WTC11 (cell line): ENCODE measurements around the gene BACH2. TPM values are rescaled to one million over a fixed set of nuclear protein-coding genes. Genes with fewer than 3 reads are reported as not detected.

Experiments
- ATAC-seq: fragments of 200-7000 bp; cut with Tn5 transposase; 2 replicates; pipeline ENCODE4 v1.10.0; 2021; ENCODE audit warnings: mild to moderate bottlenecking, moderate library complexity
- CTCF ChIA-PET: fragments of 300-600 bp; sonication (Branson Sonifier 250); formaldehyde crosslinking; loops from one replicate; lab custom pipeline; 2021; ENCODE audit warnings: antibody characterized with exemption; lab: Charles Lee
- POLR2A ChIA-PET: fragments of 350-600 bp; sonication (Branson Sonifier 250); formaldehyde crosslinking; loops from one replicate; lab custom pipeline; 2021; ENCODE audit warnings: antibody characterized with exemption; lab: Charles Lee
- DNase-seq: peaks from one replicate; pipeline ENCODE4 v3.0.0; 2021; ENCODE audit warnings: low spot score
- H3K27ac Mint-ChIP-seq: 2 replicates; pipeline ENCODE4 v1.8.0; 2021; ENCODE audit warnings: mixed read lengths
- H3K27me3 Mint-ChIP-seq: 2 replicates; pipeline ENCODE4 v1.8.0; 2021; ENCODE audit warnings: low read depth, mild to moderate bottlenecking, moderate library complexity, mixed read lengths
- H3K36me3 Mint-ChIP-seq: 2 replicates; pipeline ENCODE4 v1.8.0; 2021; ENCODE audit warnings: mixed read lengths
- H3K4me1 Mint-ChIP-seq: 2 replicates; pipeline ENCODE4 v1.8.0; 2022; ENCODE audit warnings: mixed read lengths
- H3K4me3 Mint-ChIP-seq: 2 replicates; pipeline ENCODE4 v1.8.0; 2021; ENCODE audit warnings: mild to moderate bottlenecking, moderate library complexity, mixed read lengths
- H3K9me3 Mint-ChIP-seq: 2 replicates; pipeline ENCODE4 v1.8.0; 2021; ENCODE audit warnings: mixed read lengths
- ETV6 ChIP-seq: sonication (generic); formaldehyde crosslinking; IDR thresholded peaks from 2 replicates; pipeline ENCODE4 v1.8.1; 2022; ENCODE audit warnings: mild to moderate bottlenecking, missing genetic modification reagents
- FOXK1 ChIP-seq: sonication (generic); formaldehyde crosslinking; IDR thresholded peaks from 2 replicates; pipeline ENCODE4 v1.8.0; 2022; ENCODE audit warnings: mild to moderate bottlenecking, moderate library complexity, missing genetic modification reagents
- FOXP1 ChIP-seq: sonication (generic); formaldehyde crosslinking; IDR thresholded peaks from 2 replicates; pipeline ENCODE4 v1.8.0; 2022; ENCODE audit warnings: missing genetic modification reagents, mild to moderate bottlenecking, moderate library complexity, borderline replicate concordance
- JAZF1 ChIP-seq: fragments of 250-450 bp; sonication (Bioruptor Pico); IDR thresholded peaks from 2 replicates; pipeline ENCODE4 v1.9.0; 2021; ENCODE audit warnings: moderate library complexity, mild to moderate bottlenecking, inconsistent platforms
- NFYB ChIP-seq: sonication (generic); formaldehyde crosslinking; conservative IDR thresholded peaks from 2 replicates; pipeline ENCODE4 v1.8.0; 2022; ENCODE audit warnings: low read depth, missing genetic modification reagents
- PRRX2 ChIP-seq: fragments of 250-450 bp; sonication (Bioruptor Pico); IDR thresholded peaks from 2 replicates; pipeline ENCODE4 v1.8.0; 2021; ENCODE audit warnings: mild to moderate bottlenecking
- RELA ChIP-seq: sonication (generic); formaldehyde crosslinking; IDR thresholded peaks from 2 replicates; pipeline ENCODE4 v1.8.1; 2022; ENCODE audit warnings: missing genetic modification reagents, mild to moderate bottlenecking, borderline replicate concordance
- ZNF423 ChIP-seq: fragments of 250-450 bp; sonication (Bioruptor Pico); IDR thresholded peaks from 2 replicates; pipeline ENCODE4 v2.1.2; 2022; ENCODE audit warnings: mild to moderate bottlenecking, moderate library complexity
- total RNA-seq: library from RNA; stranded (reverse); gene quantifications from 3 replicates; pipeline ENCODE4 v1.2.3, GENCODE V29; 2021
- TF ChIP-seq, protein P1 (sequence below): sonication (generic); formaldehyde crosslinking; IDR thresholded peaks from 2 replicates; pipeline ENCODE4 v1.8.0; 2022; ENCODE audit warnings: missing genetic modification reagents
- TF ChIP-seq, protein P2 (sequence below): sonication (generic); formaldehyde crosslinking; IDR thresholded peaks from 2 replicates; pipeline ENCODE4 v1.8.0; 2022; ENCODE audit warnings: mild to moderate bottlenecking, missing genetic modification reagents
- TF ChIP-seq, protein P3 (sequence below): sonication (generic); formaldehyde crosslinking; IDR thresholded peaks from 2 replicates; pipeline ENCODE4 v1.8.0; 2023; ENCODE audit warnings: missing genetic modification reagents, mild to moderate bottlenecking, borderline replicate concordance
- TF ChIP-seq, protein P4 (sequence below): sonication (generic); formaldehyde crosslinking; IDR thresholded peaks from 2 replicates; pipeline ENCODE4 v1.8.1; 2023; ENCODE audit warnings: mild to moderate bottlenecking, missing genetic modification reagents, moderate library complexity
- TF ChIP-seq, protein P5 (sequence below): sonication (generic); formaldehyde crosslinking; IDR thresholded peaks from 2 replicates; pipeline ENCODE4 v1.8.1; 2022; ENCODE audit warnings: low read depth, mild to moderate bottlenecking, moderate library complexity, missing genetic modification reagents, borderline replicate concordance

The BACH2 gene
- total RNA-seq, 1 experiment from 2014 or later: 5.9 TPM

DNA sequence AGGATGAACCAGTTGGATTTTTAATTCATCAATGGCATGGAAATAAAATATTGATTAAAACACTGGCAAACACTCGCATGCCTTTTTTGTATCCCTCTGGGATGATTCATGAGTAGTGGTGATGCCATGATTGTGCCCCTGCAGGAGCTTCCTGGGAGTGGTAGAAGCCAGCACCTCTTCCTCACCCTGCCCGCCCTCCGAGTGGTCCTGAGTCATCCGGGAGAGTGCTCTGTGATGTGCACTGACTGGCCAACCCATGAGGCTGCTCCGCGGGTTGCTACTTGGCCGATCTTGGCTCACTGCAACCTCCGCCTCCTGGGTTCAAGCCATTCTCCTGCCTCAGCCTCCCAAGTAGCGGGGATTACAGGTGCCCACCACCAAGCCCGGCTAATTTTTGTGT lies 375.0 kb downstream of the BACH2 start (continued):
- TF ChIP-seq, protein P1, sequence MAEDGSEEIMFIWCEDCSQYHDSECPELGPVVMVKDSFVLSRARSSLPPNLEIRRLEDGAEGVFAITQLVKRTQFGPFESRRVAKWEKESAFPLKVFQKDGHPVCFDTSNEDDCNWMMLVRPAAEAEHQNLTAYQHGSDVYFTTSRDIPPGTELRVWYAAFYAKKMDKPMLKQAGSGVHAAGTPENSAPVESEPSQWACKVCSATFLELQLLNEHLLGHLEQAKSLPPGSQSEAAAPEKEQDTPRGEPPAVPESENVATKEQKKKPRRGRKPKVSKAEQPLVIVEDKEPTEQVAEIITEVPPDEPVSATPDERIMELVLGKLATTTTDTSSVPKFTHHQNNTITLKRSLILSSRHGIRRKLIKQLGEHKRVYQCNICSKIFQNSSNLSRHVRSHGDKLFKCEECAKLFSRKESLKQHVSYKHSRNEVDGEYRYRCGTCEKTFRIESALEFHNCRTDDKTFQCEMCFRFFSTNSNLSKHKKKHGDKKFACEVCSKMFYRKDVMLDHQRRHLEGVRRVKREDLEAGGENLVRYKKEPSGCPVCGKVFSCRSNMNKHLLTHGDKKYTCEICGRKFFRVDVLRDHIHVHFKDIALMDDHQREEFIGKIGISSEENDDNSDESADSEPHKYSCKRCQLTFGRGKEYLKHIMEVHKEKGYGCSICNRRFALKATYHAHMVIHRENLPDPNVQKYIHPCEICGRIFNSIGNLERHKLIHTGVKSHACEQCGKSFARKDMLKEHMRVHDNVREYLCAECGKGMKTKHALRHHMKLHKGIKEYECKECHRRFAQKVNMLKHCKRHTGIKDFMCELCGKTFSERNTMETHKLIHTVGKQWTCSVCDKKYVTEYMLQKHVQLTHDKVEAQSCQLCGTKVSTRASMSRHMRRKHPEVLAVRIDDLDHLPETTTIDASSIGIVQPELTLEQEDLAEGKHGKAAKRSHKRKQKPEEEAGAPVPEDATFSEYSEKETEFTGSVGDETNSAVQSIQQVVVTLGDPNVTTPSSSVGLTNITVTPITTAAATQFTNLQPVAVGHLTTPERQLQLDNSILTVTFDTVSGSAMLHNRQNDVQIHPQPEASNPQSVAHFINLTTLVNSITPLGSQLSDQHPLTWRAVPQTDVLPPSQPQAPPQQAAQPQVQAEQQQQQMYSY (CRISPR knock-in tag): no peak
- TF ChIP-seq JAZF1 (CRISPR knock-in tag): no peak
- no peak for TF ChIP-seq RELA (CRISPR knock-in tag)
- no peak for TF ChIP-seq ETV6 (CRISPR knock-in tag)
- TF ChIP-seq FOXK1 (CRISPR knock-in tag): no peak
- TF ChIP-seq, protein P2, sequence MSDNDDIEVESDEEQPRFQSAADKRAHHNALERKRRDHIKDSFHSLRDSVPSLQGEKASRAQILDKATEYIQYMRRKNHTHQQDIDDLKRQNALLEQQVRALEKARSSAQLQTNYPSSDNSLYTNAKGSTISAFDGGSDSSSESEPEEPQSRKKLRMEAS (CRISPR knock-in tag): no peak
- no peak for TF ChIP-seq FOXP1 (CRISPR knock-in tag)
- TF ChIP-seq, protein P3, sequence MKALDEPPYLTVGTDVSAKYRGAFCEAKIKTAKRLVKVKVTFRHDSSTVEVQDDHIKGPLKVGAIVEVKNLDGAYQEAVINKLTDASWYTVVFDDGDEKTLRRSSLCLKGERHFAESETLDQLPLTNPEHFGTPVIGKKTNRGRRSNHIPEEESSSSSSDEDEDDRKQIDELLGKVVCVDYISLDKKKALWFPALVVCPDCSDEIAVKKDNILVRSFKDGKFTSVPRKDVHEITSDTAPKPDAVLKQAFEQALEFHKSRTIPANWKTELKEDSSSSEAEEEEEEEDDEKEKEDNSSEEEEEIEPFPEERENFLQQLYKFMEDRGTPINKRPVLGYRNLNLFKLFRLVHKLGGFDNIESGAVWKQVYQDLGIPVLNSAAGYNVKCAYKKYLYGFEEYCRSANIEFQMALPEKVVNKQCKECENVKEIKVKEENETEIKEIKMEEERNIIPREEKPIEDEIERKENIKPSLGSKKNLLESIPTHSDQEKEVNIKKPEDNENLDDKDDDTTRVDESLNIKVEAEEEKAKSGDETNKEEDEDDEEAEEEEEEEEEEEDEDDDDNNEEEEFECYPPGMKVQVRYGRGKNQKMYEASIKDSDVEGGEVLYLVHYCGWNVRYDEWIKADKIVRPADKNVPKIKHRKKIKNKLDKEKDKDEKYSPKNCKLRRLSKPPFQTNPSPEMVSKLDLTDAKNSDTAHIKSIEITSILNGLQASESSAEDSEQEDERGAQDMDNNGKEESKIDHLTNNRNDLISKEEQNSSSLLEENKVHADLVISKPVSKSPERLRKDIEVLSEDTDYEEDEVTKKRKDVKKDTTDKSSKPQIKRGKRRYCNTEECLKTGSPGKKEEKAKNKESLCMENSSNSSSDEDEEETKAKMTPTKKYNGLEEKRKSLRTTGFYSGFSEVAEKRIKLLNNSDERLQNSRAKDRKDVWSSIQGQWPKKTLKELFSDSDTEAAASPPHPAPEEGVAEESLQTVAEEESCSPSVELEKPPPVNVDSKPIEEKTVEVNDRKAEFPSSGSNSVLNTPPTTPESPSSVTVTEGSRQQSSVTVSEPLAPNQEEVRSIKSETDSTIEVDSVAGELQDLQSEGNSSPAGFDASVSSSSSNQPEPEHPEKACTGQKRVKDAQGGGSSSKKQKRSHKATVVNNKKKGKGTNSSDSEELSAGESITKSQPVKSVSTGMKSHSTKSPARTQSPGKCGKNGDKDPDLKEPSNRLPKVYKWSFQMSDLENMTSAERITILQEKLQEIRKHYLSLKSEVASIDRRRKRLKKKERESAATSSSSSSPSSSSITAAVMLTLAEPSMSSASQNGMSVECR (CRISPR knock-in tag): no peak

DNA sequence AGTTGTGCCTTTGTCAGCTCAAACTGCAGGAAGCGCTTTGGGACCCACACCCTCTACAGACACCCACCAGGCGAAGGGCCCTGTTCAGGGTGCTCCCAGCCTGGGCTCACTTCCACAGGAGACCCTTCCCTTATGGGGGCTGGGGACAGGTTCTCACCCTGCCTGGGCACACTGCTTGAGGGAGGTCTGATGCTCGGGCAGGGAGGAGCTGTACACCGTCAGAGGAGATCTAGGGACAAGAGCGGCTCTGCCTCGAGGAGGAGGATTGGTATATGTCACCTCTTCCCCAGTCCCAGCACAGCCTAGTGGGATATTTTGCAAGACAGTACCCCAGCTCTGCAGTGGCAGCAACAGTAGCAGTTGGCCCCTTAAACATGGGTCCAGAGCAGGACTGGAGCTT lies 375.4 kb downstream of the BACH2 start:
- no peak for ATAC-seq
- Mint-ChIP-seq H3K9me3 (peaks cover 15% of the 10 kb centered on the region), H3K27ac (no peak overlapping the region), H3K4me1 (peaks cover 3% of the 10 kb centered on the region; the same call in 1 of the 2 replicates), H3K4me3 (no peak overlapping the region), H3K27me3 (no peaks in the 10 kb centered on the region), H3K36me3 (peaks cover 4% of the 10 kb centered on the region; the same call in 1 of the 2 replicates)
- POLR2A ChIA-PET: no interaction called here
- no peak for DNase-seq
- TF ChIP-seq PRRX2 (CRISPR knock-in tag) (no peak), ZNF423 (CRISPR knock-in tag) (no peak), NFYB (CRISPR knock-in tag) (no peak)
- TF ChIP-seq, protein P1 (CRISPR knock-in tag): no peak
- TF ChIP-seq, protein P4, sequence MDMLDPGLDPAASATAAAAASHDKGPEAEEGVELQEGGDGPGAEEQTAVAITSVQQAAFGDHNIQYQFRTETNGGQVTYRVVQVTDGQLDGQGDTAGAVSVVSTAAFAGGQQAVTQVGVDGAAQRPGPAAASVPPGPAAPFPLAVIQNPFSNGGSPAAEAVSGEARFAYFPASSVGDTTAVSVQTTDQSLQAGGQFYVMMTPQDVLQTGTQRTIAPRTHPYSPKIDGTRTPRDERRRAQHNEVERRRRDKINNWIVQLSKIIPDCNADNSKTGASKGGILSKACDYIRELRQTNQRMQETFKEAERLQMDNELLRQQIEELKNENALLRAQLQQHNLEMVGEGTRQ (CRISPR knock-in tag): no peak
- TF ChIP-seq, protein P5, sequence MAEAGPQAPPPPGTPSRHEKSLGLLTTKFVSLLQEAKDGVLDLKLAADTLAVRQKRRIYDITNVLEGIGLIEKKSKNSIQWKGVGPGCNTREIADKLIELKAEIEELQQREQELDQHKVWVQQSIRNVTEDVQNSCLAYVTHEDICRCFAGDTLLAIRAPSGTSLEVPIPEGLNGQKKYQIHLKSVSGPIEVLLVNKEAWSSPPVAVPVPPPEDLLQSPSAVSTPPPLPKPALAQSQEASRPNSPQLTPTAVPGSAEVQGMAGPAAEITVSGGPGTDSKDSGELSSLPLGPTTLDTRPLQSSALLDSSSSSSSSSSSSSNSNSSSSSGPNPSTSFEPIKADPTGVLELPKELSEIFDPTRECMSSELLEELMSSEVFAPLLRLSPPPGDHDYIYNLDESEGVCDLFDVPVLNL (CRISPR knock-in tag): no peak
- CTCF ChIA-PET: interaction anchor here (2.0 to 2.7 kb wide), 2 partner anchors 19 to 557 kb away, joined by 9 to 16 read pairs; no protein-coding TSS in a partner anchor
